Measurements from ENCODE around the gene RBM26. TPM values are rescaled to one million over a fixed set of nuclear protein-coding genes. Genes with fewer than 3 reads are reported as not detected.

RBM26 gene
- total RNA-seq, 1 experiment from 2014 or later, result 70.5 TPM

DNA sequence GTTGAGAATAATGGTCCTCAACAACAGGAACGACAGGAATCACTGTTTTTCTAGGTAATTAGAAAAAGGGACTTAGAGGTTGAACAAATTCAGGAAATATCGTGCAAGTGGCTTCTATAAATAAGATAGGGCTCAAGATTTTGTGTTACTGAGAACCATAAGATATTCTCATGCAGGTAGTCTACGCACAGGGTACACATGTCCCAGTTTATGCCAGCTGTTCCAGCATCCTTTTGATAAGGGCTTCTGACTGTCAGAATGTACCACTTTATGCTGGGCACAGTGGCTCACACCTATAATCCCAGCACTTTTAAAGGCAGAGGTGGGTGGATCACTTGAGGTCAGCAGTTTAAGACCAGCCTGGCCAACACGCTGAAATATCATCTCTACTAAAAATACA lies 32.1 kb downstream of the RBM26 start:
- DNase-seq, result no peak
- H3K36me3 Mint-ChIP-seq (ENCODE audit: insufficient read depth in 1 of 3, low read depth in 3 of 3), result peaks cover 24 to 52% (median 47%) of the 10 kb centered on the region in 3 experiments
- no peak overlapping the region for H3K56ac ChIP-seq (ENCODE audit: insufficient read length, low read depth, low read length)
- no peak overlapping the region for H3K18ac ChIP-seq (ENCODE audit: insufficient read length, low read depth, low read length)
- no peaks in the 10 kb centered on the region for H4K20me1 ChIP-seq (ENCODE audit: control insufficient read depth, insufficient read depth, insufficient read length)
- no peak overlapping the region for H2BK20ac ChIP-seq (ENCODE audit: low read depth, low read length, poor library complexity, severe bottlenecking)
- no peak overlapping the region for H2BK120ac ChIP-seq (ENCODE audit: low read depth, low read length, poor library complexity, severe bottlenecking)
- H3K79me1 ChIP-seq (ENCODE audit: insufficient read depth, low read depth, low read length, poor library complexity, severe bottlenecking), result peaks cover 2% of the 10 kb centered on the region
- no peak overlapping the region for H4K5ac ChIP-seq (ENCODE audit: insufficient read length, low read depth, low read length)
- no peak overlapping the region for H4K8ac ChIP-seq (replicated peaks; ENCODE audit: insufficient read length, low read depth, low read length)
- H3K27ac Mint-ChIP-seq, result peak overlapping the region in 1 of 3 experiments; percentile 74; a peak in 1 of 7 replicates
- H2BK15ac ChIP-seq (ENCODE audit: low read depth, low read length), result no peak overlapping the region
- TF ChIP-seq, protein P1, sequence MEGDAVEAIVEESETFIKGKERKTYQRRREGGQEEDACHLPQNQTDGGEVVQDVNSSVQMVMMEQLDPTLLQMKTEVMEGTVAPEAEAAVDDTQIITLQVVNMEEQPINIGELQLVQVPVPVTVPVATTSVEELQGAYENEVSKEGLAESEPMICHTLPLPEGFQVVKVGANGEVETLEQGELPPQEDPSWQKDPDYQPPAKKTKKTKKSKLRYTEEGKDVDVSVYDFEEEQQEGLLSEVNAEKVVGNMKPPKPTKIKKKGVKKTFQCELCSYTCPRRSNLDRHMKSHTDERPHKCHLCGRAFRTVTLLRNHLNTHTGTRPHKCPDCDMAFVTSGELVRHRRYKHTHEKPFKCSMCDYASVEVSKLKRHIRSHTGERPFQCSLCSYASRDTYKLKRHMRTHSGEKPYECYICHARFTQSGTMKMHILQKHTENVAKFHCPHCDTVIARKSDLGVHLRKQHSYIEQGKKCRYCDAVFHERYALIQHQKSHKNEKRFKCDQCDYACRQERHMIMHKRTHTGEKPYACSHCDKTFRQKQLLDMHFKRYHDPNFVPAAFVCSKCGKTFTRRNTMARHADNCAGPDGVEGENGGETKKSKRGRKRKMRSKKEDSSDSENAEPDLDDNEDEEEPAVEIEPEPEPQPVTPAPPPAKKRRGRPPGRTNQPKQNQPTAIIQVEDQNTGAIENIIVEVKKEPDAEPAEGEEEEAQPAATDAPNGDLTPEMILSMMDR (conservative IDR thresholded peaks at IDR 0.05), result no peak
- H3K4me3 Mint-ChIP-seq, result no peak overlapping the region
- H3K27me3 Mint-ChIP-seq (ENCODE audit: low read depth), result no peaks in the 10 kb centered on the region
- no peaks in the 10 kb centered on the region for H3K9me3 ChIP-seq (ENCODE audit: control insufficient read depth, low read depth, low read length)
- no peak overlapping the region for H3K14ac ChIP-seq (ENCODE audit: insufficient read depth, low read length)
- no peak overlapping the region for H2BK12ac ChIP-seq (ENCODE audit: insufficient read length, low read depth, low read length)
- H3K4me1 ChIP-seq (ENCODE audit: insufficient read depth, low read length), result no peaks in the 10 kb centered on the region
- no peak overlapping the region for H3K4me2 ChIP-seq (ENCODE audit: insufficient read depth, insufficient read length, low read length)
- H3K4me1 Mint-ChIP-seq, result no peaks in the 10 kb centered on the region
- no peaks in the 10 kb centered on the region for H3K27me3 ChIP-seq (ENCODE audit: insufficient read depth, low read length)
- no peak overlapping the region for H2AFZ ChIP-seq (ENCODE audit: low read length)
- H3K23me2 ChIP-seq (ENCODE audit: insufficient read length, low read depth, low read length, poor library complexity, severe bottlenecking), result no peaks in the 10 kb centered on the region
- H3K79me2 ChIP-seq (ENCODE audit: insufficient read depth, low read length), result no peaks in the 10 kb centered on the region
- no peak overlapping the region for H2AK5ac ChIP-seq (ENCODE audit: insufficient read length, low read length)
- H3K9ac ChIP-seq (ENCODE audit: extremely low read depth, insufficient read length, low read length), result no peak overlapping the region
- WGBS (ENCODE audit: extremely low coverage, insufficient read length, low lambda C conversion rate), result no CpG with 5 or more reads among the region's 4 CpGs
- no peak overlapping the region for H4K91ac ChIP-seq (ENCODE audit: insufficient read length, low read depth, low read length)
- H2BK5ac ChIP-seq (ENCODE audit: insufficient read length, low read length), result no peak overlapping the region
- H3K27ac ChIP-seq (ENCODE audit: insufficient read length, low read depth, low read length), result no peak overlapping the region
- H3K23ac ChIP-seq (ENCODE audit: insufficient read length, low read depth, low read length), result no peak overlapping the region
- no peak overlapping the region for H3K4ac ChIP-seq (ENCODE audit: low read depth, low read length)
- no peaks in the 10 kb centered on the region for H3K9me3 Mint-ChIP-seq
- H3T11ph ChIP-seq (ENCODE audit: low read length), result no peak overlapping the region
